Transverse colon (tissue), 4 donors: Measurements from ENCODE around the gene CLK1. TPM values are rescaled to one million over a fixed set of nuclear protein-coding genes. Genes with fewer than 3 reads are reported as not detected.
A peak's percentile ranks its signal among the peaks of the same experiment; 100 is the strongest.

Experiments used
- DNase-seq: peaks from one replicate; pipeline ENCODE4 v3.0.0-alpha.2; 2019
- H3K27ac ChIP-seq, 4 donors: fragments of 200-600 bp; sonication (generic); 2 replicates each; pipeline ENCODE4 v1.5.1; 2016 to 2018; ENCODE audit warnings: inconsistent platforms in 4 of 4
- H3K27me3 ChIP-seq: fragments of 200-600 bp; sonication (generic); 2 replicates; pipeline ENCODE4 v1.5.1; 2017; ENCODE audit warnings: inconsistent platforms
- H3K36me3 ChIP-seq, 4 donors: fragments of 200-600 bp; sonication (generic); 2 replicates each; pipeline ENCODE4 v1.5.1; 2017 to 2019; ENCODE audit warnings: inconsistent platforms in 4 of 4
- H3K4me1 ChIP-seq, 4 donors: fragments of 200-600 bp; sonication (generic); 2 replicates each; pipeline ENCODE4 v1.5.1; 2017 to 2020; ENCODE audit warnings: inconsistent platforms in 4 of 4
- H3K4me3 ChIP-seq, 4 donors: fragments of 200-600 bp; sonication (generic); 1 replicate in 1 of 4; 2 replicates in 3 of 4; pipeline versions ENCODE4 v1.5.1 to v1.6.1; 2017 to 2019; ENCODE audit warnings: inconsistent platforms in 4 of 4
- H3K9me3 ChIP-seq, 2 donors: fragments of 200-600 bp; sonication (generic); 2 replicates each; pipeline ENCODE4 v1.5.1; 2017 to 2019; ENCODE audit warnings: inconsistent platforms in 2 of 2
- EP300 ChIP-seq: sonication (generic); formaldehyde crosslinking; IDR thresholded peaks from one replicate; pipeline ENCODE4 v1.6.1; 2017; ENCODE audit warnings: antibody characterized with exemption, low read depth
- POLR2A ChIP-seq: fragments of 450-650 bp; IDR thresholded peaks from one replicate; pipeline ENCODE4 v1.6.1; 2016; ENCODE audit warnings: antibody characterized with exemption, mild to moderate bottlenecking, moderate library complexity
- POLR2AphosphoS5 ChIP-seq, 3 donors: sonication (generic); formaldehyde crosslinking; IDR thresholded peaks; one replicate each; pipeline ENCODE4 v1.6.1; 2016; ENCODE audit warnings: antibody characterized with exemption in 3 of 3
- WGBS, 2 donors: methylation state at CpG; one replicate each; pipeline ENCODE4 v1.1.5; 2018; ENCODE audit warnings: low coverage in 1 of 2; 5-methylcytosine and 5-hydroxymethylcytosine counted together
- in situ Hi-C, 4 donors: fragments of 200-750 bp; cut with MboI; loops; one replicate each; pipeline versions ENCODE4 v1.15.0 to v1.15.1; 2017; ENCODE audit warnings: low sequenced_read_pairs in 3 of 4, low pct_ligation_motif_present in 1 of 4, low pct_unique_long_range_greater_than_20kb in 1 of 4
- intact Hi-C: fragments of 100-400 bp; cut with DNase I; formaldehyde crosslinking; loops from one replicate; pipeline ENCODE4 v1.15.1; 2023; ENCODE audit warnings: low total_unique reads
- total RNA-seq, 4 donors: library from RNA; depleted of rRNA; stranded (reverse); fragments of >200 nt; gene quantifications; one replicate each; pipeline ENCODE4 v1.1.0, GENCODE V29; 2016
- TF ChIP-seq, protein P1 (sequence below), 5 experiments: fragments of 200-600 bp in 3 of 5; fragments of 450-650 bp in 2 of 5; sonication (generic) in 3 of 5; IDR thresholded peaks; 1 replicate in 2 of 5; 2 replicates in 3 of 5; pipeline ENCODE4 v1.5.1; 2016 to 2017; ENCODE audit warnings: antibody characterized with exemption in 5 of 5, inconsistent platforms in 3 of 5, mild to moderate bottlenecking in 2 of 5, moderate library complexity in 1 of 5

Gene CLK1
- total RNA-seq, 4 donors from 2014 or later, result 115 to 231 (median 127) TPM

DNA sequence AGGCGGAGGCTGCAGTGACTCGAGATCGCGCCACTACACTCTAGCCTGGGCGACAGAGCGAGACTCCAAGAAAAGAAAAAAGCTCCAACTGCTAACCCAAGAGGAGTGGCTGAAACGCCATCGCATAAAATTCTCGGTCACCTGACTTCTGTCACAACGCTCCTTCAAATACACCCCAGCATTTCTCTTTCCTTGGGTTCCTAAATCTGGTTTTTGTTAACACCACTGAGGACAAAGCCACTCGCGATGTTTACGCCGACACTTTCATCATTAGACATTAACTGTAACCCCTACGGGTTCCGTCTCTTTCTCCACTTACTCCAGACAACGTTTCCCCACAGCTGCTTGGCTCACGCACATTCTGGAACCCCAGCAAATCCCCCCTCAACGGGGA lies 679 bp downstream of the CLK1 start:
- in situ Hi-C loops, result loop anchor here in 2 of 4 donors (10.0 to 25.0 kb wide), 2 partner anchors 49 to 551 kb away; partner anchors contain the start of genes BZW1 (in 1 of the 2) and SPATS2L (in 1 of the 2)
- Histone ChIP-seq H3K4me3 (peak overlapping the region; percentile 73 to 92 (median 80)), H3K27me3 (no peaks in the 10 kb centered on the region), H3K27ac (peak overlapping the region; percentile 98 to 100 (median 99)), H3K36me3 (peaks cover 0 to 19% (median 4%) of the 10 kb centered on the region in 4 donors), H3K4me1 (peaks cover 9 to 48% (median 29%) of the 10 kb centered on the region in 4 donors), H3K9me3 (no peaks in the 10 kb centered on the region)
- intact Hi-C loops, result no loop called here
- DNase-seq, result no peak
- no peak for TF ChIP-seq EP300
- WGBS, 2 donors, result 0% methylated on average over 8 to 19 of the region's 19 CpGs

DNA sequence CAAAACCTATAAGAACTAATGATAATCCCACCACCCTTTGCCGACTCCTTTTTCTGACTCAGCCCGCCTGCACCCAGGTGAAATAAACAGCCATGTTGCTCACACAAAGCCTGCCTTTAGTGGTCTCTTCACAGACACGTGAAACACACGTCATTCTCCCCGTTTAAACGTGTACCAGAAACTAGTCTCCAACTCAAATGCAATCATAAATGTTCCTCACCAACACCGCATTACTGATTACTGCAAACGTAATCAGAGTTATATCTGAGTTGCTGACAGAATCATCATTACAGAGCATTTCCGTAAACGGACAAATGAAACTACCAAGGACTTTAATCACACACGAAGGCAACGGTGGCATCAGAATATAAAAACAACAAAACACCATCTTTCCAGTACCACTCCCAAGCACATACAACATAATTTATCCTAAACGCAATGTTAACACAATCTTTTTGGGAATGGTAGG lies 1.9 kb downstream of the CLK1 start:
- Histone ChIP-seq H3K4me3 (peak overlapping the region; percentile 73 to 92 (median 80)), H3K36me3 (peaks cover 0 to 31% (median 12%) of the 10 kb centered on the region in 4 donors), H3K4me1 (peaks cover 12 to 57% (median 32%) of the 10 kb centered on the region in 4 donors), H3K27me3 (no peaks in the 10 kb centered on the region), H3K9me3 (no peaks in the 10 kb centered on the region), H3K27ac (peak overlapping the region; percentile 98 to 100 (median 99))
- intact Hi-C loops, result no loop called here
- peak; percentile 27 for DNase-seq
- TF ChIP-seq EP300, result no peak
- peak; percentile 52 for TF ChIP-seq POLR2A
- TF ChIP-seq POLR2AphosphoS5 (IDR thresholded peaks at IDR 0.05), result peak; percentile 79 to 90 (median 81)
- TF ChIP-seq, protein P1, sequence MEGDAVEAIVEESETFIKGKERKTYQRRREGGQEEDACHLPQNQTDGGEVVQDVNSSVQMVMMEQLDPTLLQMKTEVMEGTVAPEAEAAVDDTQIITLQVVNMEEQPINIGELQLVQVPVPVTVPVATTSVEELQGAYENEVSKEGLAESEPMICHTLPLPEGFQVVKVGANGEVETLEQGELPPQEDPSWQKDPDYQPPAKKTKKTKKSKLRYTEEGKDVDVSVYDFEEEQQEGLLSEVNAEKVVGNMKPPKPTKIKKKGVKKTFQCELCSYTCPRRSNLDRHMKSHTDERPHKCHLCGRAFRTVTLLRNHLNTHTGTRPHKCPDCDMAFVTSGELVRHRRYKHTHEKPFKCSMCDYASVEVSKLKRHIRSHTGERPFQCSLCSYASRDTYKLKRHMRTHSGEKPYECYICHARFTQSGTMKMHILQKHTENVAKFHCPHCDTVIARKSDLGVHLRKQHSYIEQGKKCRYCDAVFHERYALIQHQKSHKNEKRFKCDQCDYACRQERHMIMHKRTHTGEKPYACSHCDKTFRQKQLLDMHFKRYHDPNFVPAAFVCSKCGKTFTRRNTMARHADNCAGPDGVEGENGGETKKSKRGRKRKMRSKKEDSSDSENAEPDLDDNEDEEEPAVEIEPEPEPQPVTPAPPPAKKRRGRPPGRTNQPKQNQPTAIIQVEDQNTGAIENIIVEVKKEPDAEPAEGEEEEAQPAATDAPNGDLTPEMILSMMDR (IDR thresholded peaks at IDR 0.05), result no peak
- WGBS, 2 donors, result 0% methylated on average over 6 to 13 of the region's 13 CpGs
- in situ Hi-C loops, result loop anchor here in 2 of 4 donors (10.0 to 25.0 kb wide), 2 partner anchors 48 to 550 kb away; partner anchors contain the start of genes BZW1 (in 1 of the 2) and SPATS2L (in 1 of the 2)

GRCh38 chr2:200861617-200862155 lies 2.8 kb downstream of the CLK1 start:
- in situ Hi-C loops (loop anchor here in 2 of 4 donors (10.0 to 25.0 kb wide), 2 partner anchors 47 to 549 kb away; partner anchors contain the start of genes BZW1 (in 1 of the 2) and SPATS2L (in 1 of the 2)), intact Hi-C loops (no loop called here)
- H3K36me3 ChIP-seq, result peaks cover 0 to 40% (median 16%) of the 10 kb centered on the region in 4 donors
- H3K4me1 ChIP-seq, result peaks cover 12 to 51% (median 32%) of the 10 kb centered on the region in 4 donors
- peak overlapping the region; percentile 98 to 100 (median 99) for H3K27ac ChIP-seq
- no peaks in the 10 kb centered on the region for H3K9me3 ChIP-seq
- WGBS, 2 donors, result 0 to 8% methylated on average over 3 to 4 of the region's 4 CpGs
- no peaks in the 10 kb centered on the region for H3K27me3 ChIP-seq
- peak overlapping the region; percentile 73 to 92 (median 80) for H3K4me3 ChIP-seq
- TF ChIP-seq POLR2A (no peak), EP300 (no peak), POLR2AphosphoS5 (IDR thresholded peaks at IDR 0.05) (no peak)
- TF ChIP-seq, protein P1 (IDR thresholded peaks at IDR 0.05), result no peak
- no peak for DNase-seq

- 28 to 39% methylated on average over 11 to 12 of the region's 12 CpGs for WGBS, 2 donors
- no peaks in the 10 kb centered on the region for H3K9me3 ChIP-seq
- H3K4me3 ChIP-seq, result peak overlapping the region in 2 of 4 donors; percentile 1 to 73
- H3K36me3 ChIP-seq, result peaks cover 0 to 55% (median 24%) of the 10 kb centered on the region in 4 donors
- intact Hi-C loops (no loop called here), in situ Hi-C loops (loop anchor here in 2 of 4 donors (10.0 to 25.0 kb wide), 2 partner anchors 45 to 548 kb away; partner anchors contain the start of genes BZW1 (in 1 of the 2) and SPATS2L (in 1 of the 2))
- no peak for DNase-seq
- peaks cover 11 to 50% (median 30%) of the 10 kb centered on the region in 4 donors for H3K4me1 ChIP-seq
- TF ChIP-seq POLR2A (no peak), EP300 (no peak), POLR2AphosphoS5 (IDR thresholded peaks at IDR 0.05) (no peak)
- TF ChIP-seq, protein P1 (IDR thresholded peaks at IDR 0.05), result no peak
- no peaks in the 10 kb centered on the region for H3K27me3 ChIP-seq
- H3K27ac ChIP-seq, result peak overlapping the region; percentile 98 to 100 (median 99)
These were observed 4.2 kb downstream of the CLK1 start for GRCh38 chr2:200860092-200860795.
